HG03103 (cell line): ENCODE results near the gene SPACA1.

ENCODE experiments used
- ATAC-seq: cut with Tn5 transposase; IDR thresholded peaks from one replicate; pipeline ENCODE4 v1.9.1; 2021; ENCODE audit warnings: low read depth; ENCODE audit not compliant: unreplicated experiment

Gene SPACA1

GRCh38 chr6:88086792-88087191 lies 39.2 kb downstream of the SPACA1 start:
- no peak for ATAC-seq

DNA sequence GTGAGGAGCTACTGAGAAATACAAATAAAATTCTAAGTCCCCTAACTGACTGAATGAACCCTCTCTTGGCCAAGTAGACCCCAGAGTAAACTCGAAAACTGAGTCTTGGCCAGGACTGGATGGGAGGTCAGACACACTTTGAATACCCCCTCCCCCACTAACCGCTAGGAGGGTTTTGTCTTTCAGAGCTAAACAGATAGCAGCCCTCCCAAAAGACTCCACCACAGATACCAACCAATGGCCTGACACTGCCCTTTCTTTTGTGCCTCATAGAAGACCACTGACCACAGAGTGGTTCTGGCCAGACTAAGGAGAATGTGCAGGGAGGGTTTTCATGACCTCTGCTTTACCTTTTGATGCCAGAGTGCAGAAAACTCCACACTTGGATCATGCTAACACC lies 42.1 kb downstream of the SPACA1 start:
- ATAC-seq = no peak

DNA sequence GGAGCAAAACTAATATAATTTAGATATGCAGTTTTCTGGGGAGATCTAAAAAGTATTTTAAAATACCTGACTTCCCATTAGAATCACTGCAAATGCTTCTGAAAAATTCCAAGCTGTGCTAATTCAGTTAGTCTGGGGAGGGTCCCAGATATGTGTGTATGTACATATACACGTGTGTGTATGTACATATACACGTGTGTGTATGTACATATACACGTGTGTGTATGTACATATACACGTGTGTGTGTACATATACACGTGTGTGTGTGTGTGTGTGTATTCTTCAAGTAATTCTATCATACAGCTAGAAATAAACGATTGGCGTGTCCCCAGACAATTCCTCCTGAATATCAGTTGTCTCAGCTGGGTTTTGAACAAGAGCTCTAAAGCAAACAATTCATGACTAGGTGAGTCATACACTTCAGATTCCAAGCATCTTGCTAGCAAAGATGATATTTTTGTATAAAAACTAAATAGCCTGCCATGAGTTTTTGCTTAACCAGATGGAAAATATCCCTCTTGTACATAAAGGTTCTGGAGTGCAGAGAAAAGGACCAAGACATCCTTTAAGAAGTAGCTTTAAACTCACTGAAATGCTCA lies 58.2 kb downstream of the SPACA1 start:
- ATAC-seq = no peak

GRCh38 chr6:88107241-88107640 lies 59.6 kb downstream of the SPACA1 start:
- no peak for ATAC-seq

DNA sequence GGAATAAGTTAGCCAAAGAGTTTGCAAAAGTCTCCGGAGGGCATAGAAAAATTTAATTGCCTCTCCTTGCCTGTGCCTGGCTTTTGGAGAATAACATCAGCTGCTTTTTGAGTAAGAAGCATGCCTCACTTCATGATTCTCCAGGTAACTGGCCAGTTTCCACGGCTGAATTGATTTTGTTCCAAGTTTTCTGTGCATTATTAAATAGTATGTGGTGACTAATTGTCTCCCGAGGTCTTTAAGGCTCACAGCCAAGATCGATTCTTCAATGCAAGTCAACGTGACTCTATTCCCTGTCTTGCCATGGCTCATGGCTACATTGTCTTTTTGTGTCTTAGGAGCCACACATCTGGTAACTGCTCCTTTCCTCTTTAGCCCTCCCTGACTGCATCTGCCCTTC lies 64.3 kb downstream of the SPACA1 start:
- ATAC-seq = no peak

GRCh38 chr6:88114838-88115237 lies 67.2 kb downstream of the SPACA1 start:
- ATAC-seq = no peak

DNA sequence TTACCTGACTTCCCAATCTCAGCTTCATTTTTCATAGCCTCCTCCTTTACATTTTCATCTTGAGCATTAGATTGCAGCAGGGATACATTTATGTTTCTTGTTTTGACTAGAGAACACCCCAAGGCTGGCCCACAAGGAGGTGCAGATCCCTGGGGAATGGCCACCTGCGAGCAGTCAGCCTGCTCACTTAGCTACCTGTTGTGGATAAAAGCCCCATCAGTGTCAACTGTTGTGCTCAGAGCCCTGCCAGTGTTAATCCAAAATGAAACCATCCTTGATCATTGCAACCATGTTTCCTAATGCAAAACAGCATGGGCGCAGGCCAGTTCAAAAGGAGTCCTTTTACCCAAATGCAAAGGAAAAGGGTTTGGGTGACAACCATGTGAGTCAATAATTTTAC lies 67.7 kb downstream of the SPACA1 start:
- no peak for ATAC-seq

DNA sequence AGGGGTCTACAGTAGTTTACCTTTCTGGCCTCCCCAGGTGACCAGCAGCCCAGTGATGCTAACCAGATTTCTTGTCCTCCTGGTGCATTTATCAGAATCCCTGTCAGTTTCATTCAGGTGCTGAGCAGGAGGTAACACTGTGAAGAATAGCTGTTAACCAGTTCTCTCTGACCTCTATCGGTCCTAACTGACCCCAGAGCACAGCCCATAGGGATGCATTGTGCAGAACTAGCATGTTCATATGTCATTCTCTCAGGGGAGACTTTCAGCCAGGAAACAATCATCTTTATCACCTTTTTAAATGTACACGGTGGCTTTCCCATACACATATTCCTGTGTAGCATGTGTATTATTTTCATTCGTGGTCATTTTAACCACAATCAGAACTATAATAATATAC lies 68.6 kb downstream of the SPACA1 start:
- no peak for ATAC-seq
